Panc1 (cell line): ENCODE measurements around the gene SEZ6L. TPM values are rescaled to one million over a fixed set of nuclear protein-coding genes. Genes with fewer than 3 reads are reported as not detected.

Source experiments
- ATAC-seq: fragments of 200-7000 bp; cut with Tn5 transposase; 2 replicates; pipeline ENCODE4 v1.9.1; 2020; ENCODE audit warnings: mild to moderate bottlenecking, moderate library complexity
- BruUV-seq: library from RNA; stranded (reverse); fragments of 400-500 nt; replicated peaks from 2 replicates; lab custom pipeline; 2021; lab: Mats Ljungman, UMichigan
- CTCF ChIA-PET: fragments of 300-600 bp; sonication (Branson Sonifier 250); formaldehyde crosslinking; loops from one replicate; lab custom pipeline; 2022; ENCODE audit warnings: antibody characterized with exemption; lab: Charles Lee
- POLR2A ChIA-PET: fragments of 300-600 bp; sonication (Branson Sonifier 250); formaldehyde crosslinking; loops from one replicate; lab custom pipeline; 2022; ENCODE audit warnings: antibody characterized with exemption; lab: Charles Lee
- DNase-seq: peaks from one replicate; pipeline ENCODE4 v3.0.0-alpha.2; 2010; ENCODE audit warnings: low read depth, low spot score
- H3K27ac ChIP-seq: 2 replicates; pipeline ENCODE4 v1.5.1; 2011; ENCODE audit warnings: mild to moderate bottlenecking, low read length, inconsistent platforms
- H3K27me3 ChIP-seq: fragments of 200-500 bp; sonication (Bioruptor generic); 2 replicates; pipeline ENCODE4 v1.6.0; 2014; ENCODE audit warnings: low read length, inconsistent platforms; ENCODE audit not compliant: control insufficient read depth, insufficient read depth
- H3K36me3 ChIP-seq: fragments of 200-500 bp; sonication (Bioruptor generic); 2 replicates; pipeline ENCODE4 v1.5.1; 2014; ENCODE audit warnings: inconsistent platforms, mild to moderate bottlenecking, low read length, moderate library complexity; ENCODE audit not compliant: control insufficient read depth, insufficient read depth
- H3K4me1 ChIP-seq: 2 replicates; pipeline ENCODE4 v1.5.1; 2011; ENCODE audit warnings: inconsistent platforms, mild to moderate bottlenecking, low read length, moderate library complexity; ENCODE audit not compliant: control insufficient read depth, insufficient read depth
- H3K4me3 ChIP-seq, 2 experiments: 2 replicates each; pipeline ENCODE4 v1.5.1; 2011 to 2012; ENCODE audit warnings: low read depth in 2 of 2, low read length in 2 of 2, mild to moderate bottlenecking in 2 of 2, inconsistent platforms in 1 of 2, moderate library complexity in 1 of 2
- H3K9me3 ChIP-seq: fragments of 200-500 bp; sonication (Bioruptor generic); 2 replicates; pipeline ENCODE4 v1.5.1; 2014; ENCODE audit warnings: low read depth, mild to moderate bottlenecking, inconsistent platforms, low read length, moderate library complexity; ENCODE audit not compliant: control insufficient read depth, insufficient read depth
- POLR2AphosphoS5 ChIP-seq: IDR thresholded peaks from 2 replicates; pipeline ENCODE4 v1.6.1; 2012; ENCODE audit warnings: mild to moderate bottlenecking, low read depth, low read length, moderate library complexity
- REST ChIP-seq, 2 experiments: IDR thresholded peaks; 2 replicates each; pipeline ENCODE4 v1.6.1; 2011 to 2012; ENCODE audit warnings: low read depth in 2 of 2, control low read depth in 1 of 2, low read length in 1 of 2, mild to moderate bottlenecking in 1 of 2, moderate library complexity in 1 of 2; ENCODE audit not compliant: insufficient read depth in 1 of 2
- SIN3A ChIP-seq: IDR thresholded peaks from 2 replicates; pipeline ENCODE4 v1.6.1; 2012; ENCODE audit warnings: low read depth, mild to moderate bottlenecking, low read length, moderate library complexity, borderline replicate concordance; ENCODE audit not compliant: insufficient read depth
- TCF7L2 ChIP-seq: IDR thresholded peaks from 2 replicates; pipeline ENCODE4 v1.6.1; 2011; ENCODE audit warnings: mild to moderate bottlenecking, low read depth, low read length, inconsistent platforms
- in situ Hi-C: cut with HindIII; loops from 2 replicates; pipeline ENCODE4 v1.10.0; 2016; ENCODE audit warnings: low sequenced_read_pairs, low pct_unique_long_range_greater_than_20kb
- intact Hi-C: fragments of 100-400 bp; cut with micrococcal nuclease; formaldehyde crosslinking; loops from one replicate; pipeline ENCODE4 v1.10.0; 2022; ENCODE audit not compliant: unreplicated experiment
- total RNA-seq: library from RNA; stranded (reverse); gene quantifications from one replicate; pipeline ENCODE4 v1.2.1, GENCODE V29; 2021; ENCODE audit not compliant: unreplicated experiment
- TF ChIP-seq, protein P1 (sequence below): fragments of 450-650 bp; IDR thresholded peaks from 2 replicates; pipeline ENCODE4 v1.5.1; 2017; ENCODE audit warnings: mild to moderate bottlenecking

The SEZ6L gene
- total RNA-seq, 1 experiment from 2014 or later, result not detected

DNA sequence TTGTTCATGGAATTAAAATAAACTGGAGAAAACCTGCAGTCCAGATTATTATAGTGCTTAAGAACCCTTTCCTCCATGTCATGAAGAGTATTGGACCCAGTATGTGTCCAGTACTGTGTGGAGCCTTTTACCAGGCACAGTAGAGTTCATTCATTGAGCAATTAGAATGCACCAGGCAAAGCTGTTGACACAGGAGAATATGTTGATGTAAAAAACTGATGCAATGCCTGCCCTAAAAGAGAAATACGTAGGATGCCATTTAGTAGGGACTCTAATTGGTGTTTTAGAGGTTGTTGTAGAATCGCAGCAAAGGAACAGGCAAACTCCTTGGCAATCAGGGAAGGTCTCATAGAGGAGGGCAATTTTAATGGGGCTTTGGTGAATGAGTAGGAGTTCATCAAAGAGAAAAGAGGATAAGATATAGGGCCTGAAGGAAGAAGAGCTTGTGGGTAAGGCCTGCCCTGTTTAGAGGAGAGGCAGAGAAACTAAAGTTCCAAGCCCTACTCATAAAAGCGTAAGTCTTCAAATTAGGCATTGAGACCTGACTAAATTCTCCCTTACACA, 126.4 kb downstream of the SEZ6L start:
- no peak overlapping the region for H3K4me3 ChIP-seq
- DNase-seq, result no peak
- intact Hi-C loops (no loop called here), in situ Hi-C loops (no loop called here)
- H3K4me1 ChIP-seq, result no peaks in the 10 kb centered on the region
- H3K27ac ChIP-seq, result no peak overlapping the region
- H3K9me3 ChIP-seq, result no peaks in the 10 kb centered on the region
- H3K27me3 ChIP-seq, result no peaks in the 10 kb centered on the region
- H3K36me3 ChIP-seq, result no peaks in the 10 kb centered on the region
- no TSS peak for BruUV-seq
- TF ChIP-seq REST (IDR thresholded peaks at IDR 0.05; ENCODE audit: insufficient read depth in 1 of 2, low read depth in 2 of 2, low read length in 1 of 2) (no peak), TCF7L2 (no peak), POLR2AphosphoS5 (no peak), SIN3A (no peak)
- TF ChIP-seq, protein P1, sequence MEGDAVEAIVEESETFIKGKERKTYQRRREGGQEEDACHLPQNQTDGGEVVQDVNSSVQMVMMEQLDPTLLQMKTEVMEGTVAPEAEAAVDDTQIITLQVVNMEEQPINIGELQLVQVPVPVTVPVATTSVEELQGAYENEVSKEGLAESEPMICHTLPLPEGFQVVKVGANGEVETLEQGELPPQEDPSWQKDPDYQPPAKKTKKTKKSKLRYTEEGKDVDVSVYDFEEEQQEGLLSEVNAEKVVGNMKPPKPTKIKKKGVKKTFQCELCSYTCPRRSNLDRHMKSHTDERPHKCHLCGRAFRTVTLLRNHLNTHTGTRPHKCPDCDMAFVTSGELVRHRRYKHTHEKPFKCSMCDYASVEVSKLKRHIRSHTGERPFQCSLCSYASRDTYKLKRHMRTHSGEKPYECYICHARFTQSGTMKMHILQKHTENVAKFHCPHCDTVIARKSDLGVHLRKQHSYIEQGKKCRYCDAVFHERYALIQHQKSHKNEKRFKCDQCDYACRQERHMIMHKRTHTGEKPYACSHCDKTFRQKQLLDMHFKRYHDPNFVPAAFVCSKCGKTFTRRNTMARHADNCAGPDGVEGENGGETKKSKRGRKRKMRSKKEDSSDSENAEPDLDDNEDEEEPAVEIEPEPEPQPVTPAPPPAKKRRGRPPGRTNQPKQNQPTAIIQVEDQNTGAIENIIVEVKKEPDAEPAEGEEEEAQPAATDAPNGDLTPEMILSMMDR, result no peak
- ChIA-PET POLR2A (no interaction called here), CTCF (no interaction called here)
- ATAC-seq, result no peak

- Histone ChIP-seq H3K4me3 (no peak overlapping the region), H3K27ac (no peak overlapping the region), H3K4me1 (no peaks in the 10 kb centered on the region), H3K27me3 (no peaks in the 10 kb centered on the region), H3K9me3 (no peaks in the 10 kb centered on the region), H3K36me3 (no peaks in the 10 kb centered on the region)
- ChIA-PET CTCF (no interaction called here), POLR2A (no interaction called here)
- intact Hi-C loops, result no loop called here
- DNase-seq, result no peak
- in situ Hi-C loops, result no loop called here
- ATAC-seq, result no peak
- TF ChIP-seq, protein P1, result no peak
- TF ChIP-seq TCF7L2 (no peak), POLR2AphosphoS5 (no peak), REST (IDR thresholded peaks at IDR 0.05; ENCODE audit: insufficient read depth in 1 of 2, low read depth in 2 of 2, low read length in 1 of 2) (no peak), SIN3A (no peak)
- no TSS peak for BruUV-seq
Observed at GRCh38 chr22:26298605-26299310, 129.5 kb downstream of the SEZ6L start.
